Measurements from ENCODE around the gene COG5. TPM values are rescaled to one million over a fixed set of nuclear protein-coding genes. Genes with fewer than 3 reads are reported as not detected.

COG5 gene
- total and polyA plus RNA-seq, 9 of the 15 experiments (the other 6 are each of a cell fraction or from before 2014, with no cell fraction given): 15.3 to 75.1 (median 56.4) TPM

DNA sequence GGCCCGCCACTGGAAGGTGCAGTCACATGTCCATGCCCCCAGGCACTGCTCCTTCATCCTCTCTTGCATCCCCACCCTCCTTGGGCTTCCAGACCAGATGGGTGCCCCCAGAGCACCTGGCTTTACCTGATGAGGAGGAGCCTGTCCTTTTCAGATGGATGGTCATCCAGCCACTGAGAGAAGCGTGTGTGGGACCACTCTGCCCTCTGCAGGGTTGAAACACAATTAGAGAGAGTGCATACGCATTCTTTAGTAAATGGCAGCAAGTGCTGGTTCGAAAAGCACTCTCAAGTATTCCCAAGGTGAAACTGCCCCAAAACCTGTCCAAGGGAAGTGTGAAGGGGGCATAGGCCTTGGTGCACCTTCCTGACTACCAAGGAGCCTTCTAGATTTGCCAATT, 353.3 kb downstream of the COG5 start:
- TF ChIP-seq RAD21 (CRISPR knock-in tag; conservative IDR thresholded peaks at IDR 0.05 in 1 of 2, IDR thresholded peaks at IDR 0.05 in 1 of 2): peak in 1 of 2 experiments; percentile 37; a peak in 2 of 4 replicates
- peak; percentile 34; the same call in 1 of the 2 replicates for TF ChIP-seq STAG1 (CRISPR knock-in tag; IDR thresholded peaks at IDR 0.05; ENCODE audit: borderline replicate concordance)
- no peak for TF ChIP-seq RFX1 (IDR thresholded peaks at IDR 0.05)
- TF ChIP-seq, protein P1, sequence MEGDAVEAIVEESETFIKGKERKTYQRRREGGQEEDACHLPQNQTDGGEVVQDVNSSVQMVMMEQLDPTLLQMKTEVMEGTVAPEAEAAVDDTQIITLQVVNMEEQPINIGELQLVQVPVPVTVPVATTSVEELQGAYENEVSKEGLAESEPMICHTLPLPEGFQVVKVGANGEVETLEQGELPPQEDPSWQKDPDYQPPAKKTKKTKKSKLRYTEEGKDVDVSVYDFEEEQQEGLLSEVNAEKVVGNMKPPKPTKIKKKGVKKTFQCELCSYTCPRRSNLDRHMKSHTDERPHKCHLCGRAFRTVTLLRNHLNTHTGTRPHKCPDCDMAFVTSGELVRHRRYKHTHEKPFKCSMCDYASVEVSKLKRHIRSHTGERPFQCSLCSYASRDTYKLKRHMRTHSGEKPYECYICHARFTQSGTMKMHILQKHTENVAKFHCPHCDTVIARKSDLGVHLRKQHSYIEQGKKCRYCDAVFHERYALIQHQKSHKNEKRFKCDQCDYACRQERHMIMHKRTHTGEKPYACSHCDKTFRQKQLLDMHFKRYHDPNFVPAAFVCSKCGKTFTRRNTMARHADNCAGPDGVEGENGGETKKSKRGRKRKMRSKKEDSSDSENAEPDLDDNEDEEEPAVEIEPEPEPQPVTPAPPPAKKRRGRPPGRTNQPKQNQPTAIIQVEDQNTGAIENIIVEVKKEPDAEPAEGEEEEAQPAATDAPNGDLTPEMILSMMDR (IDR thresholded peaks at IDR 0.05 in 2 of 3, conservative IDR thresholded peaks at IDR 0.05 in 1 of 3; ENCODE audit: insufficient read depth in 2 of 3, low read depth in 1 of 3, low read length in 3 of 3): peak in 2 of 3 experiments; percentile 21 to 26; a peak in 1 of 6 replicates
- DNase-seq (ENCODE audit: extremely low read depth in 1 of 4, low spot score in 3 of 4) (no peak), ATAC-seq (peak; percentile 43; the same call in 2 of the 3 replicates), FAIRE-seq (no peak)
- Histone ChIP-seq H3K9me3 (replicated peaks; ENCODE audit: control insufficient read depth, insufficient read depth, low read depth, low read length) (peaks cover 10% of the 10 kb centered on the region; the same call in 1 of the 2 replicates), H3K4me1 (replicated peaks in 1 of 2; ENCODE audit: control insufficient read depth in 2 of 2, insufficient read depth in 2 of 2, low read length in 2 of 2) (peaks cover 4 to 9% of the 10 kb centered on the region in 2 experiments; a peak in 2 of 5 replicates), H3K79me2 (ENCODE audit: control insufficient read depth, insufficient read depth, low read length) (no peaks in the 10 kb centered on the region), H3K36me3 (ENCODE audit: control insufficient read depth, insufficient read depth, low read length) (peaks cover 37% of the 10 kb centered on the region), H3K27me3 (ENCODE audit: control insufficient read depth in 2 of 2, insufficient read depth in 2 of 2, low read length in 2 of 2) (no peaks in the 10 kb centered on the region), H3K27ac (ENCODE audit: extremely low read depth, low read depth, low read length) (no peak overlapping the region), H3K9ac (ENCODE audit: insufficient read depth in 1 of 2, low read depth in 2 of 2, low read length in 2 of 2) (no peak overlapping the region), H3K4me2 (ENCODE audit: insufficient read depth, low read length) (no peak overlapping the region), H4K20me1 (replicated peaks; ENCODE audit: control insufficient read depth, insufficient read depth, low read length) (no peaks in the 10 kb centered on the region), H2AFZ (ENCODE audit: low read depth, low read length) (no peak overlapping the region), H3K9me1 (ENCODE audit: control insufficient read depth, insufficient read depth, low read length) (no peaks in the 10 kb centered on the region), H3K4me3 (no peak overlapping the region)
- in situ Hi-C loops (cut with MboI) (loop anchor here (25.0 kb wide), 1 partner anchor 927 kb away; the partner anchor contains the start of gene LAMB4), intact Hi-C loops (cut with micrococcal nuclease) (no loop called here)
- ChIA-PET CTCF (ENCODE audit: low intra/inter-chr PET ratio) (interaction anchor here (0.6 kb wide), 1 partner anchor 158 kb away, joined by 3 read pairs; no protein-coding TSS in a partner anchor), POLR2A (interaction anchor here (1.4 kb wide), 1 partner anchor 17 kb away, joined by 3 read pairs; no protein-coding TSS in a partner anchor)
- BruUV-seq (replicated peaks): no TSS peak
- 85% methylated on average over 4 of the region's 4 CpGs for WGBS (ENCODE audit: insufficient coverage, low coverage, missing lambda C conversion rate)
